A549 treated with dexamethasone at 1 μM for 4 hours (cell line): Measurements from ENCODE around the gene RYK. TPM values are rescaled to one million over a fixed set of nuclear protein-coding genes. Genes with fewer than 3 reads are reported as not detected.

Experiments used
- total RNA-seq: library from RNA; stranded (reverse); fragments of 200-300 nt; extraction: Qiagen RNA extraction; gene quantifications from 5 replicates; pipeline ENCODE4 v1.2.3, GENCODE V29; 2022

Gene RYK
- 28.9 to 34.0 TPM (median 29.7 TPM) in 5 replicates for total RNA-seq

DNA sequence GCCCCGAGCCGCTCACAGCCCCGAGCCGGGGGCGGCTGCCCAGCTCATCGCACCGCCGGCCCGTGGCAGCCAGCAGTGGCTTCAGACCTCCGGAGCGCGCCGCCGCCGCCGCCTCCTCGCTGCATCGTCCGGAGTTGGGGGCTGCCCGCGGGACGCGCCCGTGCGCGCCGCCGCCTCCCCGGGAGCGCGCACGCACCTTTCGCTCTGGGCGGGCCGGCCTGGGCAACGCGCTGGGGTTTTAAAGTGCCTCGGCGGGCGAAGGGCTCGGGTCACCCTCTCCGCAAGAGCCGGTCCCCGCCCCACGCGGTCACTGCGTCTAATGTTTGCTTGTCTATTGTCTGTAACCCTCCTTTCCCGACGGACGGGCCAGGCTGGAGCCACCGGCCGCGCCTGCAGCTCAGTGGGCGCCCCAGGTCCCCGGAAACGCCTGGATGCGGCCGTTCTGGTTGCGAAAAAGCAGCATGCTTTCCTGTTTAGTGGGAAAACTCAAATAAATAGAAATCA, at the start of gene RYK:
Gene RYK, minus strand, starts transcription at position 143 of the 504 bp plus-strand sequence. CDS start 205 bp downstream, outside the sequence.

Other genes with a start within 250 kb of the RYK start
- gene SLCO2A1, start 220.9 kb downstream of the RYK start, total RNA-seq: 0.16 to 0.38 TPM (median 0.20 TPM) in 5 replicates
- gene AMOTL2, start 123.6 kb upstream of the RYK start, total RNA-seq: 40.5 to 55.8 TPM (median 52.6 TPM) in 5 replicates
- gene ANAPC13, start 235.1 kb upstream of the RYK start, total RNA-seq: 41.8 to 50.6 TPM (median 45.4 TPM) in 5 replicates
- gene CEP63, start 235.2 kb upstream of the RYK start, total RNA-seq: 13.7 to 15.9 TPM (median 14.7 TPM) in 5 replicates